NT2/D1 (cell line): Measurements from ENCODE around the gene C1orf122.
"Not testable (repeated sequence)": the region's sequence is repeated elsewhere in the genome, so short reads cannot be mapped to it uniquely, and the experiment has no call there.

Experiments
- DNase-seq: peaks from one replicate; pipeline ENCODE4 v3.0.0-alpha.2; 2011; ENCODE audit warnings: low read depth, low spot score
- H3K27me3 ChIP-seq: 2 replicates; pipeline ENCODE4 v1.6.0; 2011; ENCODE audit warnings: mild to moderate bottlenecking; ENCODE audit not compliant: insufficient read length, insufficient read depth
- H3K36me3 ChIP-seq: 2 replicates; pipeline ENCODE4 v1.6.1; 2011; ENCODE audit warnings: mild to moderate bottlenecking, low read length, mixed read lengths; ENCODE audit not compliant: insufficient read depth, insufficient read length
- H3K4me1 ChIP-seq: 2 replicates; pipeline ENCODE4 v1.5.1; 2011; ENCODE audit not compliant: insufficient read depth, insufficient read length
- H3K4me3 ChIP-seq: 2 replicates; pipeline ENCODE4 v1.5.1; 2011; ENCODE audit warnings: low read depth; ENCODE audit not compliant: insufficient read length
- H3K9ac ChIP-seq: 2 replicates; pipeline ENCODE4 v1.6.0; 2011; ENCODE audit warnings: low read depth; ENCODE audit not compliant: insufficient read length
- H3K9me3 ChIP-seq: 2 replicates; pipeline ENCODE4 v1.5.1; 2011; ENCODE audit warnings: mild to moderate bottlenecking, low read length; ENCODE audit not compliant: insufficient read depth
- SUZ12 ChIP-seq: IDR thresholded peaks from 2 replicates; pipeline ENCODE4 v1.6.1; 2011; ENCODE audit not compliant: insufficient read length, insufficient read depth; ENCODE audit errors: extremely low read depth
- YY1 ChIP-seq: IDR thresholded peaks from 2 replicates; pipeline ENCODE4 v1.6.1; 2011; ENCODE audit not compliant: insufficient read length, insufficient read depth
- ZNF274 ChIP-seq: IDR thresholded peaks from 2 replicates; pipeline ENCODE4 v1.6.1; 2011; ENCODE audit warnings: mild to moderate bottlenecking, low read depth, low read length

The C1orf122 gene

DNA sequence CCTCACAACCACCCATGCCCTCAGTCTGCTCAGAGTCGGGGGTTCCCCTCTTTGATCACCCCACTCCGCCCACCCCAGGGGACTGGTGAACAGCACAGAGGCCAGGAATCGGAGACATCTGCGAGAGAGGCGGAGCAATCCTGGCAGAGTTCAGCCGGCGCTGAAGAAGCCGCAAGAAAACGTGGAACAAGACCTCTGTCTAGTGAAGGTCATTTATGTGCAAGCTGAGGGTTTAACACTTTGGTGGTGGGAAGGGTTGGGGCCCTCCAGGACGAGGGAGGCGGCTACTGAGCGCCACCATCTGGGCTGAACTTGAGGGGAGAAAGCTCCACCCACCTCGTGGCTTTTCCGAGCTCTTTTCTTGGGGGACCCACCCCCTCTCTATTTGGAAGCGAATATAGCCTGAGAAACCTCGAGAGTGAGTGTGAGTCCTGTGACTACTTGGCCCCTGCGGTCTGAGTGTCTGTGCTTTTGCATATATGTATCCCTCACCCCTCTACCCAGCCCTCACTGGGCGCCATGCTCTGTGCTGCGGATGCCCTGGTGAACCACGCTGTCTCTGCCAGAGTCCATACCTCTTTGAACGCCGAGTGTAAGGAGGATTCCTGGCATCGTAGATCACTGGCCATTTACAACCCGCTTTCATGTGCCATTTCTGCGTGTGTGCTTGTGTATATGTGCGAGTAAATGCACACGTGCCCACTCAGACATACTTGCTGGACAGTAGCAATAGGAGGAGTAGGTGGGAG is 41.5 kb upstream of the C1orf122 start:
- Histone ChIP-seq H3K36me3 (no peaks in the 10 kb centered on the region), H3K4me3 (no peak overlapping the region), H3K9me3 (no peaks in the 10 kb centered on the region), H3K9ac (no peak overlapping the region), H3K4me1 (peaks cover 15% of the 10 kb centered on the region), H3K27me3 (peaks cover 99% of the 10 kb centered on the region)
- TF ChIP-seq ZNF274 (no peak), SUZ12 (no peak), YY1 (no peak)
- DNase-seq = no peak

- Histone ChIP-seq H3K9me3 (no peaks in the 10 kb centered on the region), H3K27me3 (peaks cover 89% of the 10 kb centered on the region), H3K4me3 (no peak overlapping the region), H3K4me1 (peaks cover 15% of the 10 kb centered on the region), H3K36me3 (no peaks in the 10 kb centered on the region), H3K9ac (no peak overlapping the region)
- TF ChIP-seq ZNF274 (no peak), YY1 (no peak), SUZ12 (no peak)
- DNase-seq = peak; percentile 39
Measured at GRCh38 chr1:37767488-37767887, 40.1 kb upstream of the C1orf122 start.

GRCh38 chr1:37771440-37771839 is 36.1 kb upstream of the C1orf122 start:
- H3K4me1 ChIP-seq, H3K4me3 ChIP-seq, H3K9me3 ChIP-seq, DNase-seq, H3K9ac ChIP-seq, H3K36me3 ChIP-seq: not testable (repeated sequence)
- peaks cover 50% of the 10 kb centered on the region for H3K27me3 ChIP-seq

DNA sequence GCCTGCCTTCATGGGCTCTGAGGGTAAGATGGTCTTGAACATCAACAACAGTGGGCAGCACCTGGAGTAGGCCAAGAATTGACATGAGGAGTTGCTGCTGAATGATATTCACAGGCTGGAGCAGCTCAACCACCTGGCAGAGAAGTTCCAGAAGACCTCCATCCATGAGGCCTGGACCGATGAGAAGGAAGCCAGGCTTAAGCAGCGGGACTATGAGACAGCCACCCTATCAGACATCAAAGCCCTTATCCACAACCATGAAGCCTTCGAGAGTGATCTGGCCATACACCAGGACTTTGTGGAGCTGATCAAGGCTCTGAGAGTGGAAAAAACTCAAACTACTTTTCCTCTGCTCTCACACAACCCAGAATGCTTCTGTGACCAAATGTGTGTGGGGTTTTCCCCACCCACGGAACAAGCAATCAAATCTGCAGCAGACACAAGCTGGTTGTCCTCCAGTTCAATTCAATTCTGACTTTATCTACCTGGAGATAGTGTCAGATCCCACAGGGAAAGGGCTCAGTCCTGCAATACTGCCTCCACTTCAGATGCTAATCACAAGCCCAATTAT is 30.6 kb upstream of the C1orf122 start:
- Histone ChIP-seq H3K4me1 (no peaks in the 10 kb centered on the region), H3K27me3 (peaks cover 6% of the 10 kb centered on the region), H3K36me3 (no peaks in the 10 kb centered on the region), H3K9ac (no peak overlapping the region), H3K4me3 (no peak overlapping the region), H3K9me3 (no peaks in the 10 kb centered on the region)
- no peak for DNase-seq
- no peak for TF ChIP-seq ZNF274
- no peak for TF ChIP-seq SUZ12
- TF ChIP-seq YY1 = no peak

DNA sequence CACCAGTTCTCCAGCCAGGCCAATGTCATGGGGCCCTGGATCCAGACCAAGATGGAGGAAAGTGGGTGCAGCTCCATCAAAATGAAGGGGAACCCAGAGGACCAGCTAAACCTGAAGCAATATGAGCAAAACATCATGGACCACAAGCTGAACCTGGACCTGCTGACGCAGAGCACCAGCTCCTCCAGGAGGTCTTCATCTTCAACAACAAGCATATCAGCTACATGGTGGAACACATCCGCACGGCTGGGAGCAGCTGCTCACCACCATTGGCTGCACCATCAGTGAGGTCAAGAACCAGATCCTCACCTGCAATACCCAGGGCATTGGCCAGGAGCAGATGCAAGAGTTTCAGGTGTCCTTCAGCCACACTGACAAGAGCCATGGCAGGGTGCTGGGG is 28.9 kb upstream of the C1orf122 start:
- Histone ChIP-seq H3K9ac (no peak overlapping the region), H3K36me3 (no peaks in the 10 kb centered on the region), H3K27me3 (peaks cover 3% of the 10 kb centered on the region), H3K4me1 (no peaks in the 10 kb centered on the region), H3K9me3 (no peaks in the 10 kb centered on the region), H3K4me3 (no peak overlapping the region)
- DNase-seq = no peak
- TF ChIP-seq YY1 (no peak), SUZ12 (no peak), ZNF274 (no peak)

DNA sequence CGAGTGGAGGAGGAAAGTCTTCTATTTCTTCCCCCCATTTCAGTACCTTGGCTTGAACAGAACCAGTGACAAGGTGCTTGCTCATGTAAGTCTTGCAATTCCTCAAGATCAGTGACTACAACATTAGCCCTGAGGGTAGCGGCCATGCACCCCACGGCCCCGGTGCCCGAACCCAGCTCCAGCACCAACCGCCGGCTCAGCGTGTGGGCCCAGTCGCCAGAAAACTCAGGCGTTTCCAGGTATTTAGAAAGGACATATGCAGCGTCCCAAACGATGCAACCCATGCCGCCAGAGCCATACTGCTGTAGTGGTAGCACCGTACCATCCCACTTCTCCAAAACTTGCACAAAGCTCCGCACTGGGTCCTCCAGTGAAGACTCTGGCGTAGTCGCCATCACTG is 25.1 kb upstream of the C1orf122 start:
- Histone ChIP-seq H3K36me3 (no peaks in the 10 kb centered on the region), H3K9me3 (no peaks in the 10 kb centered on the region), H3K27me3 (no peaks in the 10 kb centered on the region), H3K9ac (no peak overlapping the region), H3K4me1 (no peaks in the 10 kb centered on the region), H3K4me3 (no peak overlapping the region)
- DNase-seq = no peak
- TF ChIP-seq ZNF274 (no peak), YY1 (no peak), SUZ12 (no peak)

- Histone ChIP-seq H3K36me3 (peaks cover 5% of the 10 kb centered on the region), H3K4me3 (no peak overlapping the region), H3K27me3 (peaks cover 57% of the 10 kb centered on the region), H3K9ac (peak overlapping the region; percentile 29), H3K4me1 (peaks cover 10% of the 10 kb centered on the region), H3K9me3 (no peaks in the 10 kb centered on the region)
- no peak for TF ChIP-seq SUZ12
- no peak for TF ChIP-seq ZNF274
- no peak for TF ChIP-seq YY1
- DNase-seq = no peak
Measured at GRCh38 chr1:37792943-37793686, 14.5 kb upstream of the C1orf122 start.
